ENCODE data around the gene DMKN. TPM values are rescaled to one million over a fixed set of nuclear protein-coding genes. Genes with fewer than 3 reads are reported as not detected.

Gene DMKN
- total and polyA plus RNA-seq, 12 donors = 2.0 to 32.2 (median 8.0) TPM

- TF ChIP-seq CTCF (IDR thresholded peaks at IDR 0.05) = no peak
- H3K4me1 ChIP-seq = peaks cover 0 to 67% (median 12%) of the 10 kb centered on the region in 9 donors
- H3K4me3 ChIP-seq = peak overlapping the region in 1 of 10 donors; percentile 40
- DNase-seq = no peak
- peak in 4 of 8 donors; percentile 6 to 42 (median 28) for ATAC-seq
- peaks cover 0 to 9% (median 0%) of the 10 kb centered on the region in 9 donors for H3K36me3 ChIP-seq
- H3K27me3 ChIP-seq = peaks cover 0 to 10% (median 0%) of the 10 kb centered on the region in 7 donors
- H3K27ac ChIP-seq = peak overlapping the region in 3 of 10 donors; percentile 46 to 85 (median 60)
- intact Hi-C loops (cut with DNase I) = no loop called here
- 60 to 70% methylated on average over 26 to 27 of the region's 27 CpGs for WGBS, 2 donors
- no peaks in the 10 kb centered on the region for H3K9me3 ChIP-seq
Measured at GRCh38 chr19:35449359-35450043, 63.9 kb downstream of the DMKN start.

- DNase-seq = no peak
- WGBS, 2 donors = 85 to 88% methylated on average over 12 of the region's 12 CpGs
- Histone ChIP-seq H3K27me3 (peaks cover 0 to 10% (median 0%) of the 10 kb centered on the region in 7 donors), H3K27ac (peak within 1 kb of the TSS in 3 of 10 donors; percentile 46 to 85 (median 60)), H3K4me3 (peak within 1 kb of the TSS in 1 of 10 donors; percentile 40), H3K36me3 (peaks cover 0 to 9% (median 0%) of the 10 kb centered on the region in 9 donors), H3K9me3 (no peaks in the 10 kb centered on the region), H3K4me1 (peaks cover 0 to 68% (median 12%) of the 10 kb centered on the region in 9 donors)
- intact Hi-C loops (cut with DNase I) = no loop called here
- no peak for TF ChIP-seq CTCF (IDR thresholded peaks at IDR 0.05)
- ATAC-seq = peak in 1 of 8 donors; percentile 48
Measured at GRCh38 chr19:35447606-35448469, 65.6 kb downstream of the DMKN start, which contains the start of gene FFAR2. Gene FFAR2 (plus strand): TSS chr19:35448257. CDS start chr19:35449715, 1,458 bp downstream.

Other genes starting within 250 kb of the DMKN start
- gene USF2, start 244.7 kb downstream of the DMKN start, total RNA-seq = 100 to 1,000 TPM; 134 to 185 (median 151) TPM
- 100 to 1,000 TPM; 125 to 171 TPM for gene USF2, start 244.7 kb downstream of the DMKN start, polyA plus RNA-seq
- 1 to 10 TPM in 1 of 10 donors, under 1 TPM in 1, not detected in 8; 0.44 to 3.9 TPM for gene HAMP, start 231.1 kb downstream of the DMKN start, total RNA-seq
- 10 to 100 TPM in 1 of 2 donors, not detected in 1; 13.7 TPM for gene HAMP, start 231.1 kb downstream of the DMKN start, polyA plus RNA-seq
- gene MAG, start 221.5 kb downstream of the DMKN start, total RNA-seq = under 1 TPM in 1 of 10 donors, not detected in 9; 0.39 TPM
- gene MAG, start 221.5 kb downstream of the DMKN start, polyA plus RNA-seq = under 1 TPM in 1 of 2 donors, not detected in 1; 0.04 TPM
- 1 to 10 TPM in 1 of 10 donors, under 1 TPM in 7, not detected in 2; 0.22 to 1.6 (median 0.49) TPM for gene CD22, start 184.5 kb downstream of the DMKN start, total RNA-seq
- under 1 TPM; 0.07 to 0.12 TPM for gene CD22, start 184.5 kb downstream of the DMKN start, polyA plus RNA-seq
- gene FFAR1, start 165.7 kb downstream of the DMKN start, total RNA-seq = not detected
- gene FFAR1, start 165.7 kb downstream of the DMKN start, polyA plus RNA-seq = not detected
- gene FFAR3, start 155.2 kb downstream of the DMKN start, total RNA-seq = under 1 TPM in 2 of 10 donors, not detected in 8; 0.40 to 0.49 TPM
- under 1 TPM in 1 of 2 donors, not detected in 1; 0.09 TPM for gene FFAR3, start 155.2 kb downstream of the DMKN start, polyA plus RNA-seq
- gene GPR42, start 142.6 kb downstream of the DMKN start, total RNA-seq = not detected
- gene GPR42, start 142.6 kb downstream of the DMKN start, polyA plus RNA-seq = not detected
- 1 to 10 TPM in 1 of 10 donors, under 1 TPM in 8, not detected in 1; 0.17 to 1.4 (median 0.54) TPM for gene FFAR2, start 65.4 kb downstream of the DMKN start, total RNA-seq
- gene FFAR2, start 65.4 kb downstream of the DMKN start, polyA plus RNA-seq = under 1 TPM; 0.10 to 0.15 TPM
- gene KRTDAP, start 23.2 kb downstream of the DMKN start, total RNA-seq = not detected
- gene KRTDAP, start 23.2 kb downstream of the DMKN start, polyA plus RNA-seq = not detected
- not detected for gene SBSN, start 14.7 kb upstream of the DMKN start, total RNA-seq
- gene SBSN, start 14.7 kb upstream of the DMKN start, polyA plus RNA-seq = under 1 TPM in 1 of 2 donors, not detected in 1; 0.20 TPM
- not detected for gene GAPDHS, start 19.8 kb upstream of the DMKN start, total RNA-seq
- gene GAPDHS, start 19.8 kb upstream of the DMKN start, polyA plus RNA-seq = not detected
- 100 to 1,000 TPM in 3 of 10 donors, 10 to 100 TPM in 7; 62.8 to 103 (median 74.7) TPM for gene TMEM147, start 32.0 kb upstream of the DMKN start, total RNA-seq
- 100 to 1,000 TPM in 1 of 2 donors, 10 to 100 TPM in 1; 78.0 to 229 TPM for gene TMEM147, start 32.0 kb upstream of the DMKN start, polyA plus RNA-seq
- gene ATP4A, start 50.0 kb upstream of the DMKN start, total RNA-seq = not detected
- gene ATP4A, start 50.0 kb upstream of the DMKN start, polyA plus RNA-seq = not detected
- gene PMIS2, start 72.5 kb upstream of the DMKN start, total RNA-seq = not detected
- not detected for gene PMIS2, start 72.5 kb upstream of the DMKN start, polyA plus RNA-seq
- 1 to 10 TPM; 3.2 to 9.3 (median 4.7) TPM for gene HAUS5, start 99.1 kb upstream of the DMKN start, total RNA-seq
- gene HAUS5, start 99.1 kb upstream of the DMKN start, polyA plus RNA-seq = 10 to 100 TPM in 1 of 2 donors, 1 to 10 TPM in 1; 4.3 to 14.1 TPM
- 10 to 100 TPM; 43.5 to 57.8 (median 53.2) TPM for gene RBM42, start 115.4 kb upstream of the DMKN start, total RNA-seq
- 10 to 100 TPM; 76.3 to 93.1 TPM for gene RBM42, start 115.4 kb upstream of the DMKN start, polyA plus RNA-seq
- gene ETV2, start 128.1 kb upstream of the DMKN start, total RNA-seq = under 1 TPM in 4 of 10 donors, not detected in 6; 0.26 to 0.55 (median 0.28) TPM
- gene ETV2, start 128.1 kb upstream of the DMKN start, polyA plus RNA-seq = 1 to 10 TPM in 1 of 2 donors, under 1 TPM in 1; 0.59 to 1.5 TPM
- 1,000 to 10,000 TPM; 1,085 to 1,585 (median 1,381) TPM for gene COX6B1, start 134.7 kb upstream of the DMKN start, total RNA-seq
- gene COX6B1, start 134.7 kb upstream of the DMKN start, polyA plus RNA-seq = 1,000 to 10,000 TPM; 2,189 to 5,346 TPM
- gene UPK1A, start 152.9 kb upstream of the DMKN start, total RNA-seq = under 1 TPM in 1 of 10 donors, not detected in 9; 0.38 TPM
- gene UPK1A, start 152.9 kb upstream of the DMKN start, polyA plus RNA-seq = under 1 TPM in 1 of 2 donors, not detected in 1; 0.03 TPM
- gene ZBTB32, start 190.9 kb upstream of the DMKN start, total RNA-seq = under 1 TPM in 1 of 10 donors, not detected in 9; 0.12 TPM
- under 1 TPM in 1 of 2 donors, not detected in 1; 0.03 TPM for gene ZBTB32, start 190.9 kb upstream of the DMKN start, polyA plus RNA-seq
- gene KMT2B, start 204.4 kb upstream of the DMKN start, total RNA-seq = 10 to 100 TPM; 10.8 to 19.2 (median 14.6) TPM
- 10 to 100 TPM; 15.0 to 28.7 TPM for gene KMT2B, start 204.4 kb upstream of the DMKN start, polyA plus RNA-seq
- 10 to 100 TPM in 1 of 10 donors, 1 to 10 TPM in 9; 1.1 to 17.1 (median 2.3) TPM for gene IGFLR1, start 228.8 kb upstream of the DMKN start, total RNA-seq
- 10 to 100 TPM in 1 of 2 donors, 1 to 10 TPM in 1; 6.6 to 13.3 TPM for gene IGFLR1, start 228.8 kb upstream of the DMKN start, polyA plus RNA-seq
- 10 to 100 TPM; 17.4 to 35.1 (median 20.3) TPM for gene U2AF1L4, start 231.8 kb upstream of the DMKN start, total RNA-seq
- 10 to 100 TPM; 11.5 to 57.7 TPM for gene U2AF1L4, start 231.8 kb upstream of the DMKN start, polyA plus RNA-seq
- 10 to 100 TPM; 34.8 to 70.7 (median 44.9) TPM for gene PSENEN, start 232.0 kb upstream of the DMKN start, total RNA-seq
- 100 to 1,000 TPM in 1 of 2 donors, 10 to 100 TPM in 1; 69.3 to 149 TPM for gene PSENEN, start 232.0 kb upstream of the DMKN start, polyA plus RNA-seq
- 1 to 10 TPM; 4.0 to 9.3 (median 4.8) TPM for gene LIN37, start 234.9 kb upstream of the DMKN start, total RNA-seq
- 10 to 100 TPM; 25.2 to 29.4 TPM for gene LIN37, start 234.9 kb upstream of the DMKN start, polyA plus RNA-seq
- 1,000 to 10,000 TPM in 5 of 10 donors, 100 to 1,000 TPM in 5; 448 to 1,269 (median 1,031) TPM for gene HSPB6, start 243.4 kb upstream of the DMKN start, total RNA-seq
- 100 to 1,000 TPM; 387 to 822 TPM for gene HSPB6, start 243.4 kb upstream of the DMKN start, polyA plus RNA-seq
- 10 to 100 TPM in 5 of 10 donors, 1 to 10 TPM in 5; 7.0 to 14.7 (median 9.7) TPM for gene PROSER3, start 244.5 kb upstream of the DMKN start, total RNA-seq
- 1 to 10 TPM; 5.5 to 9.7 TPM for gene PROSER3, start 244.5 kb upstream of the DMKN start, polyA plus RNA-seq

Data from heart right ventricle (tissue), 16 donors.